HG03460 (cell line): ENCODE results near the gene AUTS2.

Source experiments
- ATAC-seq: cut with Tn5 transposase; IDR thresholded peaks from one replicate; pipeline ENCODE4 v1.9.1; 2021; ENCODE audit not compliant: unreplicated experiment

AUTS2 gene

DNA sequence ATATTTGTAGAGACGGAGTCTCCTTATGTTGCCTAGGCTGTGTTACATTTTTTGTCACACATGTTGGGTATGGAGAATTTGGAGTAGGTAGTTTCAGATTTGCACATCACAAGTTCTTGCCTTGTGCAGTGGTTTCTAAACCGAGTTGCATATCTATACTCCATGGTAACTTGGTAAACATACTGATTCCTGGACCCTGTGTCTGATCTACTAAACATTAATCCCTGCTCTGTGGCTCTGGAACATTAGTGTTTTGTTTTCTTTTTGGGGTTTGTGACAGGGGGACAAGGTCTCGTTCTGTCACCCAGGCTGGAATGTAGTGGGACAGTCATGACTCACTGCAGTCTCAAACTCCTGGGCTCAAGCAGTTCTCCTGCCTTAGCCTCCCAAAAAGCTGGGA is 24.7 kb downstream of the AUTS2 start:
- ATAC-seq, result no peak

DNA sequence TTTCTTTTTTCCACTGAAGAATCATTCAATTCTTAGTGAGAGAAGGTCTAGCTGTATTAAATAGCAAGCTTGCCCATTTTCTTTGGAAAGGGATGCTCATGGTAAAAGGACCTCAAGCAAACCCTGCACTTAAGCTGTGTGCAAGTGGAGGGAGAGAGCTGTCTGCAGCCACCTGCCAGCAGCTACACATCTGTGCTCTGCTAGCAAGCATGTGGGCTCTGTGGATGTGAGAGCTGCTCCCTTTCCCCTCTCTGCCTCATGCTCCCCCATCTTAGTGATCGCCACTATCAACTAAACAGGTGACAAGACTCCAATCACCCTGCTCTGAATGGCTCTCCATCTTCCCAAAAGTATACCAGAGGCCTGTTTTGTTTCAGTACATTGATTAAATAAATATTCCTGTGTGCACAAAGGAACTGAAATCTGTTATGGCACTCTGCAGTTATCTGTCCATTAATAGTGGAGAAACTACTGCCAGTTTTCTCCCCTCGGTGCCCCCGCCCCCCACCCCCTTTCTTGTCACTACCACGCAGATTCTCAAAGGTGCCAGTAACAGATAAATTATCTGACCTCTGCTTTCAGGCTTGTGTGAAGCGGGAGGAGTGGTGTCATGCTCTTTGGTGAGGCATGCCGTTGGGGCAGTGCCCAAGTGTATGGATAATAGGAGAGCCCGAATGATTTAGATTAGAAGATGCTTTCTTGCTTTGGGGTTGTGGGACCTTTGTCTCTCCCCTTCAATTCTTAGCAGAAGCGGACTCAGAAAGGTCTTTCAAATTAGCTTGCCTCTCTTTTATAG is 26.4 kb downstream of the AUTS2 start:
- ATAC-seq, result no peak

DNA sequence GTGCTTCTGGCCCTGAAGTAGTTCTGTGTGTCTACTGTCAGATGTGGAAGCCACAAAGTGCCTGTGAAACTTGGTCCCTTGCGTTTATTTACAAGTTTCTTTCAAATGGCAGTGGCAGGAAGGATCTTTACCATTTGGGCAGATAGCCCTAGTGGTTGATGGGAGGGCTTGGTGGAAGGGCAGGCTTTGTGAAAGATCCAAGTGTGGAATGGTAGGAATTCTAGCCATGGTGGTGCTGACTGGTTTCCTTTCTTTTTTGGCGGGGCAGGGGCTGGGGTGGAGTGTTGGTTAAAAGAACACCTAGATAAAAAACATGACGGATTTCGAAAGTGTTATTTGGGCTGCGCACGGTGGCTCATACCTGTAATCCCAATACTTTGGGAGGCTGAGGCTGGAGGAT is 27.0 kb downstream of the AUTS2 start:
- no peak for ATAC-seq

DNA sequence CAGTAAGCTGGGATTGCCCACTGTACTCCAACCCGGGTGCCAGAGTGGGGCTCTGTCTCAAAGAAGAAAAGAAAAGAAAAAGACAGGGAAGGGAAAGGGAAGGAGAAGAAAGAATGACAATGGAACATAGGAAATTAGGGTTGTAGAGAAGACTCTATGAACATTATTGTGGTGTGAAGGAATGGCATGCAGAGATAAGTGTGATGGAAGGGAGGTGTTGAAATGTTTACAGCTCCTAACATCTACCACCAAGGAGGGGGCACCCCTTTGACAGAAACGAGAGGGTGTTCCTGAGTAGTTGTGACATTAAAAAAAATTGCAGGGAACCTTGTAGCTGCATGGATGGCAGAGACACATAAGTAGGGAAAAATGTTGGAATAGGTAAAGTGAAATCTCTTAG is 27.5 kb downstream of the AUTS2 start:
- no peak for ATAC-seq

DNA sequence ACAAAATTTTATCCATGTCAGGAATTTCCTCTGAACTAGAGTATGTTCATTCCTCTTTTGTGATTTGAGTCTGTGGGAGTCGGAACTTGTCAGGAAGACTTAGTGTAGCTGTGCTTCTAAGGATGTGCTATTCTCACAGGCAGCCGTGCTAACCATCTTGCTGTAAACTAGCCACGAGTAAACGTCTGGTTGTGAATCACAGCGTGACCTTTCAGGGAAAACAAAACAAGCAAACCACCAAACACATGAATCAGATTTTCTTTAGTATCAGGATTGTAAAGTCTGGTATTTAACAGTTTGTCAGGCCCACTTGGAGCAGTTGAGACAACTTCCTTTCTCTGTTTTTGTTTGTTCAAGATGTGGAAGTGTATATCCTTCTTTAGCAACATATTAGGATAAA is 32.0 kb downstream of the AUTS2 start:
- ATAC-seq, result no peak

DNA sequence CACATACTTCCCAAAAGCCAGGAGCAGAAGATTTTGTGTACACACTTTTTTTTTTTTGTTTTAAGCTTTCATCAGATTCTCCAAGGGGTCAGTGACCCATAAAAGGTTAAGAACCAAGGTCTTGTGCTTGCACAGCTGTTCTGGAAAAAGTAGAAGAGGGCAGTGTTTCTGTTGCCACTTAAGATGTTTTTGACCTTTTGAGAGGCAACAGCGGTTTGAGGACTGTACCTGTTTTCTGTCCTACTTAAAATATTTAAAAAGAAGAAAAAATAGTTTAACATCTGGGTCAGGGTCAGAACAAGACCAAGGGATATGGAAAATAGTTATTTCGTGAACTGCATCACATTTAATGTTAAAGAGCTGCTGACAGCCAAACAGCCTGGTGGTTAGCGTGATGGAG is 32.9 kb downstream of the AUTS2 start:
- no peak for ATAC-seq

DNA sequence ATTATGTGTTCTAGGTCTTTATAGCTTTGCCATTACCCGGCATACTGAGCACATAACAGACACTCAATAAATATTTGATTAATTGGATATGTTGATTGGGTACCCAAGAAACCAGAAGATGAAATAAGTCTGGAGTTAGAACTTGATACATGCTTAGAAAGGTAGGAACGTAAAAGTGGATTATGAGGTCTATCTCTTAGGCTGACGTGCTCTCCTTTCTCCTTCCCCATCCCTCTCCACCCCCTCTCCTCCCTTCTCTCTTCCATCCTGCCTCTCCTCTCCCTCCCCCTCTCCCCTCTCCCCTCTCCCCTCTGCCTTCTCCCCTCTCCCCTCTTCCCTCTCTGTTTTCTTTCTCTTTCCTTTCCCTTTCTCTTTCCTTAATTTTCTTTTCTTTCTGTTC is 34.0 kb downstream of the AUTS2 start:
- ATAC-seq, result no peak

DNA sequence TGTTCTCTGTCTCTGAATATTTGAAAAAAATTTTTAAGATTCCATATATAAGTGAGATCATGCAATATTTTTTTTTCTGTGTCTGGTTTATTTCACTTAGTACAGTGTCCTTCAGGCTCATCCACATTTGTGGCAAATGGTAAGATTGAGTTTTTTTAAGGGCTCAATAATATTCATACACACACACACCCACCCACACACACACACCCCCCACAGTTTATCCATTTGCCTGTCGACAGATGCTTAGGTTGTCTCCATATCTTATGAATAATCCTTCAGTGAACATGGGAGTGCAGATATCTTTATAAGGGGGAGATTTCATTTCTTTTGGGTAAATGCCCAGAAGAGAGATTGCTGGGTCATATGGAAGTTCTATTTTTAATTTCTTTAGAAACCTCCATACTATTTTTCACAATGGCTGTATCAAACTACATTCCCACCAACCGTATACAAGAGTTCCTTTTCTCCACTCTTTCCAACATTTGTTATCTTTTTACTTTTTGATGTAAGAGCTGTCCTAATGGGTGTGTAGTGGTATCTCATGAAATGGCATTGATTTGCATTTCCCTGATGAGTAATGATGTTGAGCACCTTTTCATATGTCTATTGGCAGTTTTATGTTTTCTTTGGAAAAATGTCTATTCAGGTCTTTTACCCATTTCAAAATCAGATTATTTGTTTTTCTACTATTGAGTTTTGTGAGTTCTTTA is 35.0 kb downstream of the AUTS2 start:
- no peak for ATAC-seq

DNA sequence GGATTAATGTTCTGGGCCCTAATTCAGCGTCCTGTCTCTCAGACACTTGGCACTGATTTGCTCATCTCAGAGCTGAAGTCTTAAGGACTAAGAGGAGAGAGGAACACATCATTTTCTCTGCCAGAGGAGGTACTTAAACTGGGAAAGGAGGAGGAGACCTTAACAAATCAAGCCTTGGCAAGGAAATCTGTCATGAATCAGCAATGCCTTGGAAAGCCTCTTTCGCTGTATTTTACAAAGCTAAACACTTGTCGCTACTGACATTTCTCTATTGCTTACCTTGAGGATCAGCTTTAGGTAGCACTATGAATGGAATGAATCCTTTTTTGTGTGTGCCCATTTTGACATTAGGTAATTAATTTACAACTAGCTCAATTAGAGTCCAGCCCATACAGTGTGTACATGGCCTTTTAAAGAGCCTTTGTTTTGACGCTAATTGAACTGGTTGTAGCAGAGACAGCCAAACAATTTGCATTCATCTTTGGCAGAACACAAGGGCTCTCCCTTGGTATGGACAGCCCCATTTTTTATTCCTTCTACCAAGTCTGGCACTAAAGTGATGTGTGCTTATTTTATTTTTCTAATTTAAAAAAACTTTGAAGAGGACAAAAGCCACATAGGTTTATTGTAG is 37.4 kb downstream of the AUTS2 start:
- no peak for ATAC-seq

DNA sequence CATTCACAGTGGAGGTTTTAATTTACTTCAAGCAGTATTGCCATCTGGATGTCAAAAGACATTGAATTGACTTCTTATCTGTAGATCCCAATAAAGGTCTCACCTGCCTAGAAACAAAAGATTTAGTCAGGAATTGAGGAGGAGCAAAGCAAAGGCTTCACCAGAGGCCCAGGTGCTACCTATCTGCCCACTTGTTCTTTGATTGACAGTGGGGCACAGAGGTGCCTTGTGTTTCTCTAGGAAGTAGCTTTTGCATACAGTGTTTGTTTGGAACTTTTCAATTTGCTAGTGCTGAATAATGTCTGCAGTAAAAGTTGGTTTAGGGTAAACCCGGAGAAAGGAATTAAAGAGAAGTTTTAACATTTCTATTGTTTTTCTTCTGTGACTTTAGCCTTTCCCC is 40.4 kb downstream of the AUTS2 start:
- no peak for ATAC-seq

DNA sequence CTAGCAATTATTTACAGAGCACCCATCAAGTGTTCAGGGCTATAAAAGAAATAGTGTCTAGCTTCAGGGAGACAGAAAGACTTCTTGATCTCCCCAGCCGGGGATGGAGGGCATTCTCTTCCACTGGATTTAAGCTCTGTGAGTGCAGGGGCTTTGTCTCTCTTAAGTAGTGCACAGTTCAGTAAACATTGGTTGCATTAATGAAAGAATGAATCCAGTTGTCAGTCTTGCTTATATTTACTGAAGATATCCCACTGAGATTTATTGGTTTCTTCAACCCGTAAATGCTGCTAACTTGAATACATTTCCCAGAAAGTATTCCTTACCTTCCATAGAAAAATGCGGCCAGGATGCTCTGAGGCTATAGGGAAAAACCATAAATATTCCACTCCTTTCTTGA is 41.9 kb downstream of the AUTS2 start:
- no peak for ATAC-seq

DNA sequence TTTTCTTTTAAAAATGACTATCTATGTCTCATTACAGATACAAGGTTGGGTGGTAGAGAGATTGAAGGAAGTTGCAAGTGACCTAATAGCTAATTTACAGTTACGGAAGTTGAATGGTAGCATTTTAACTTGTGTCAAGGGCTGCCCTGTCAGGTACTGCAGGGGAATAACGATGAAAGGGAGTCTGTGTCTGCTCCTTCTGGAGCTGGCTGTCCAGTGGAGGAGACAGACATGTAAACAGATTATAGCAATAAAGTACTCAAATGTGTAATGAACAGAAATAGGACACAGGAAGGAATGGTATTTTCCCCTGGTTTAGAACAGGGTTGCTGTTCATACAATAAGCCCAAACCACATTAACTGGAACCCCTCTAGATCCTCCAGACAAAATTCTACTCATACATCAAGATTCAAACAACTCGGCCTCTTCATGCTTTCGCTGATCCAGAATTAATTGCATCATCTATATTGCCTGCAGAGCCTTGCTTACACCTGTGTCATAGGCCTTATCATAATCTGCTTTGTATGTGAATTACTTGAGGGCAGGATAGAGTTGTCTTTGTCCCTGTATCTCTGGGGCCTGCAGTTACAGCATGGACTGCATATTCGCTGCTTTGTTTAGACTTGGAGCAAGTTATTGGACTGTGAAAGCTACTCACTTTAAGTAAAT is 42.8 kb downstream of the AUTS2 start:
- ATAC-seq, result no peak

DNA sequence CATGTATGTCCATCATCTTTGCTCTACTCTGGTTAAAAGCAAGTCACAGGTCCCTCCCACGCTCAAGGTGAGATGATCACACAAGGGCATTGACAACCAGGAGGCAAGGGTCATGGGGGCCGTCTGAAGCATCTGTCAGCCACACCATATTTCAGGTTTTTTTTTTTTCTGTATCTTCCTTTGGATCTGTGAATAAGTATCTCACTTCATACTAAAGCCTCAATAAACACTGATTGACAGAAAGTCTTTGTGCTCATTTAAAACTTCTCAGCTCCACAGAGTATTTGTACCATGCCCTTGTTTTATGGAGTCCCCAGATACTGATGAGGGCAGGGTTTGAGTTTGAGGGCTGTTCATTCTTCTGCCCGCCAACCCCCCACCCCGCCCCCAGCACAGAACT is 45.0 kb downstream of the AUTS2 start:
- no peak for ATAC-seq

DNA sequence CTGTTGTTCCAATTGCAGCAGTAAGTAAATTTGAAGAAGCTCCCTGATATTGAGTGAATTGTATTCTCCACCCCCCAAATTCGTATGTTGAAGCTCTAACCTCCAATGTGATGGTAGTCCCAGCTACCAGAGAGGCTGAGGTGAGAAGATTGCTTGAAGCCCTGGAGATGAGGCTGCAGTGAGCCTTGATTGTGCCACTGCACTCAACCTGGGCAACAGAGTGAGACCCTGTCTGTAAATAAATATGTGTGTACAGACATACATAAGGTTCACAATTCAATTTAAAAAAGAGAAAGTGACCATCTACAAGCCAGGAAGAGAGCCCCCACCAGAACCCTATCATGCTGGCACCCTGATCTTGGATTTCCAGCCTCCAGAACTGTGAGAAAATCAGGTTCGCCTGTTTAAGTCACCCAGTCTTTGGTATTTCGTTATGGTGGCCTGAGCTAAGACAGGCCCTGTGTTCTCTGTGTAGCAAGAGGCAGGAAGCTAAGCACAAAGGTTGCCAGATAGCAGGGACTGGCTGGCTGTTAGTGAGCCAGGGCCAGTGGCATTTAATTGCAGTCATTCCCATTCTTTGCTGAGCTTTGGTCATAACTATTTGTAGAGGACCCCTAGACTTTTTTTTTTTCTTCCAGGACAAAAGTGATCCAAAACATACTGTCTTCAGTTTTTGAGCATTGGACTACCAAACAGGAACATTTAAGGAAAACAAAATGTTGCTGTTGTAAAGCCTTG is 45.6 kb downstream of the AUTS2 start:
- no peak for ATAC-seq

DNA sequence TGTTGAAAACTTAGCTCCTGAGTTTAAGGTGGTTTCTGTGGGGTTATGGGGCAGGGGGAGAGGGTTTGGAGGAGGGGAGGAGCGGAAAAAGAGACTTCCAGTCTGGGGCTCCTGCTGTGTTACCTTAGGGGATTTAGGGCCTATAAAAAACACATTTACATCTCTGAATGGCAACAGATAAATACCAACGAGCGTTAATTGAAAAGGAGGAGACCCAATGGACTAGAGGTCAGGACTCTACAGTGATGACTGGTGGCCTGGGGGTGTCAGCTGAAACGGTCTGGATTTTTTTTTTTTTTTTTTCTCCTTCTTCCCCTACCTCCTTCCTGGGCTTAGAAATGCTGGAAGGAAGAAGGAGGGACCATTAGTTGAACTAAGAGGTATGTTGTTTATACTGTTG is 47.4 kb downstream of the AUTS2 start:
- ATAC-seq, result no peak

DNA sequence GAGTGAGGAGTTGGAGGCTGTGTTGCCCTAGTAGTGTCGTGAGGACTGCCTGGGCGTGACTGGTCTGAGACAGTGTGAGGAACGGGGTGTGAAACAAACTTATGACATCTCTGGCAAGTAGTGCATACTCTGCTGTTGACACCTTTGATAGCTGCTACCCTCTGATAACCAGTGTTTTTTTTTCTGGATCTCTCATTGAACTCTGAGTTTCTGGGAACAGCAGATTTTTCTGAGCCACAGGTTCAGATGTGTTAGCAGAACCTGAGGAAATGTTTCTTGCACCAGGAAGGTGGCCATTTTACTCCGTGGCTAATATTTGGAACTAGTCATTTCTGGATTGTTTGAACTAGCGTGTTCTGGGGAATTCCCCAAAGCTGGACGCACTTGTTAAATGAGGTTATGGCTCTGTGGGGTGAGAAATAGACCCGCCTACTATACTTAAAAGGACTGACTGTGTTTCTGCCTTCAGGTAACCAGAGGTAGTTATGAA is 52.9 kb downstream of the AUTS2 start:
- ATAC-seq, result peak; percentile 80

DNA sequence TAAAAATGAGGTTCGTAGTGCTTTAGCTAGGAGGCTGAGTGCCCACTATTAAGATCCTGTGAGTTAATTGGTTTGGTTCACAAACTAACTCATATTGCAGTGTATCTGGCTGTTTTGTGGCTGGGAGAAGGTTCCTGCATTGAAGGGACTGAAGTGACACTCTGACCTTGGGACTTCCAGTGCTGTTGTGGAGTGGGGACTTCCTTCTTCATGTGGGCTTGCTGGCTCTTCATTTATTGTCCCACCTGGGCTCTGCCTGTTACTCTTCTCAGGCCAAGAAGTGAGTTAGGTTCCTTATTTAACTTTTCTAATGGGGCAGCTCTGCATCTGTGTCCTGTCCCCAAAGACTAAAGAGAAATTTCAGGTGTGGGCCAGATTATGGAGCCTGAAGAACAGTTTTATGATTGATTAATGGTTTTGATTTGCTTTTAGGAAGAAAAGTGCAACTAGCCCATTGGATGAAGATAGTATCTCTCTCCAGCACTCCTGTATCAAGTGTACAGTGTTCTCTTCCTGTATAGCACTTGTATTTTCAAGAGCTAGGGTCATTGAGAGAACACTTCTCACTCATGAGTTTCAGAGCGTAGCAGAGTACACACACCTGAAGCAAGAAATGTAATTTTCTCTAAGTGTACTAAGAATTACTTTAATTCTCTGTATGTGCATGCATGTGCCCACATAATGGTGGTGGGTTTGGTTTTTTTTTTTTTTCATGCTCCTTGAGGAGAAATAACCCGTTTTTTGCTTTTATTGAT is 54.8 kb downstream of the AUTS2 start:
- ATAC-seq, result no peak

DNA sequence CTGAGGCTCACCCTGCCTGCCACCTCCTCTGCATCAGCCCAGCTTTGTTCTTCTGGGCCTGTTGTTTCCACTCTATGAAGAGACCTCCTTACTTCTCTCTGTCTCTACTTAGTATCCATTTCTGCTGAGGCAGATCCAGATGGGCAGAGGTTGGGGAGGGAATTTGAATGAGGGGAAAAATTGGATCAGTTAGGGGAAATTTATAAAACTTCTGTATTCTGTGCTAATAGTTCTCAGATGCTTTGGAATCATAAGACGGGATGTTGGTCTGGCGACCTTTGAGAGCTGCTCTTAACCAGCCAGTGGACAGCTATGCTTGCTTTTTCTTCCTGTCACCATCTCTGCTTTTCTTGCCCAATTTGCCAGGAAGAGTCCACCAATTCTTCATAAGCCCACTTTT is 55.5 kb downstream of the AUTS2 start:
- no peak for ATAC-seq

DNA sequence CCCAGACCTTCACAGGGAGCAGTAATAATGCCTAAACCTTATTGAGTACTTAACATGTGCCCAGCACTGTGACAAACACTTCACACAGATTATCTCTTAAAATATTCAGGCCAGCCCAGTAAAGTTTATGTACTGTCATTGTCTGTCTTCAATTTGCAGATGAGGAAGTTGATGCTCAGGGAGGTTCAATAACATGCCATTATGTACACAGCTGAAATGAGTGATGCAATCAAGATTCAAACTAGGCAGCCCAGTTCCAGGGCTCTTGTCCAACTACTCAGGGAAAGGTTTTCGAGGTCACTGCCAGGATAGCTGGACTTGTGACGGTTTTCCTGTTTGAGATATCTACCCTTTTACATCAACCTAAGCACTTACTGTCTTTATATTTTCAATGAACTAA is 56.1 kb downstream of the AUTS2 start:
- no peak for ATAC-seq
